OCI-M2 (cell line): Measurements from ENCODE around the gene ELL.
"Not testable (repeated sequence)": the region's sequence is repeated elsewhere in the genome, so short reads cannot be mapped to it uniquely, and the experiment has no call there.

Source experiments
- DNase-seq: peaks from one replicate; lab custom pipeline; 2025; ENCODE audit not compliant: unreplicated experiment; lab: John Stamatoyannopoulos, UW

The ELL gene

DNA sequence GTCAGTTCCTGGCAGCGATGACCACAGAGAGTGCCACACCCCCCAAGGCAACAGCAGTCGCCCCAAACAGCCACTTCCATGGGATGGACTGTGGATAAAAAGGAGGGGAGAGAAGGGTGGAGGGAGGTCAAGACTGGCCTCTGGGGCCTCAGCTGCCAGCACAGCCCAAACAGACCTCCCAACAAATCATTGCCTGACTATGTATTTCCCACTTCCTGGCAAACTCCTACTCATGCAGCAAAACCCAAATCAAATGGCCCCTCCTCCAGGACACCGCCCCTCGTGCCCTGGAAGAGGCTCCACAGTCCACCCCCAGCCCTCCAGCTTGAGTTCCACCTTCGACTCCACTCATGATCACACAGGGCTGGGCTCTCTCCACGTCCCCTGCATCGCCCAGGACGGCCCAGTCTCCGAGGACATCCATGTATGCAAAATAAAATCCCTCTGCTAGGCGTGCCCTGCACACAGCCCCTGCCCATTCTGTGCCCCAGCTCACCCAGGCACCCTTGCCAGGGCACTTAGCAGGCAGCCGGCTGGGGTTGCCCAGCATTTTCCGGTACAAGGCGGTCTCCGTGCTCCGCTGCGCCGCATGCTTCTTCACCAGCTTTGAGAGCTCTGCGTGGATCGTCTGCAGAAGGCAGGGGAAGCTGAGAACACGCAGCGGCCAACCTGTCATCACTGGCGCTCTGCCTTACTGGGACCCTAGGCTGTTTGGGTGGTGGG, 10.5 kb upstream of the ELL start:
- no peak for DNase-seq

DNA sequence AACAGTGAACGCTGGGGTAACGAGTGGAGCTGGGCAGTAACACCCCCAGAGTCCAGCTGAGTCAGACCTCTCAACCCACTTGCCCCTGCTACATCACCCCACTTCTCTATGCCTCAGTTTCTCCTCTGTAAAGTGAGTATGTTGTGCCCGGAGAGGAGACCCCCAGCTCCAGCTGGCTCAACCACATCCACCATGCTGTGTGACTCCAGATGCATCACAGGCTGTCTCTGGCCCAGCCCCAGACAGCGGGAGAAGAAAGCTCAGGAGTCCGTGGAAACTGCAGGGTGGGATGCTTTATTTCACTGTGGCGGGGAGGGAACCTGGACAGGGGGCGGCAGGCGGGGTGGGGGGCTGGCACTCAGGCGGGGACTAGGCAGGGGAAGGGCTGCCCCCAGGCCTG, 9.6 kb upstream of the ELL start:
- DNase-seq, result no peak

DNA sequence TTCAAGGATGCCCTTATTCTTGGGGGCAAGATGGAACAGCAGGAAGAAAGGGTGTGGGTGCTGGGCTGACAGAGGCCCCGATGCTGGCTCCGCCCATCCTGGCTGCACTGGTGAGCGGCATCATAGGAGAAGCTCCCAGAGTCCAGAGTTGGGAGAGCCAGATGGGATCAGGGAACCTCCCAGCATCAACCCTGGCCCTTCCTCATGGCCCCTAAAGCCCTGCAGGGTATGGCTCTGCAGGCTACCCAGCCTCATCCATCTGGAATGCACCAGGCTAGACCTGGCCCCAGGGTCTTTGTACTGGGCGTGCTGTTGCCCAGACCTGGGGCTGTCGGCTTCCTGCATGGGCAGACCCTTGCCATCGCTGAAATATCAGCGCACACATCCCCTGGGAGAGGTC, 7.9 kb upstream of the ELL start:
- no peak for DNase-seq

DNA sequence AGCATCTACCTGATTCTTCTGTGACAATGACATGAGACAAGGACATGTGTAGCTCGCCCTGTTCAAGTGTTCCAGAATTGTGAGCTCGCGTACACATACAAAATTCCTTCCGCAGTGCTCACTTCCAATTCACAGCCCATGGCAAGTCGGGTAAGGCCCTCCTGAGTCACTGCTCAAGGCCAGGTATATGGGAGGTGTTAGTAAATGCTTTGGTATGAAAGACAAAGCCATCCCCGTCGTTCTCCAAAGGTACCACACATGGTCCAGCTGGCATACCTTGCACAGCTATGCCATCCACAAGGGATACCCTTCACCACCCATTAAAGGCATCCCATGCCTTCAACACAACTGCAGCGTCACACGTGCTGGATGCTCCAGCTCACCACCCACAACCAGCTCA, 4.4 kb upstream of the ELL start:
- no peak for DNase-seq

DNA sequence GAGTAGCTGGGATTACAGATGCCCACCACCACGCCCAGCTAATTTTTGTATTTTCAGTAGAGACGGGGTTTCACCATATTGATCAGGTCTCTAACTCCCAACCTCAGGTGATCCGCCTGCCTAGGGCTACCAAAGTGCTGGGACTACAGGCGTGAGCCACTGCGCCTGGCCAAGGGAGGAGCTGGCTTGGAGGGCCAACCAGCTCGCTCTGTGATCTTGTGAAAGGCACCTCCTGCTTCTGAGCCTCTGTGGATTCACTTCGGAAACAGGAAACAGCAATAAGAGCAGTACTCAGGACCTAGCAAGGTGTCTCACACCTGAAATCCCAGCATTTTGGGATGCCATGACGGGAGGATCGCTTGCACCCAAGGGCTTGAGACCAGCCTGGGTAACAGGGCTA, 2.0 kb upstream of the ELL start:
- DNase-seq, result no peak

DNA sequence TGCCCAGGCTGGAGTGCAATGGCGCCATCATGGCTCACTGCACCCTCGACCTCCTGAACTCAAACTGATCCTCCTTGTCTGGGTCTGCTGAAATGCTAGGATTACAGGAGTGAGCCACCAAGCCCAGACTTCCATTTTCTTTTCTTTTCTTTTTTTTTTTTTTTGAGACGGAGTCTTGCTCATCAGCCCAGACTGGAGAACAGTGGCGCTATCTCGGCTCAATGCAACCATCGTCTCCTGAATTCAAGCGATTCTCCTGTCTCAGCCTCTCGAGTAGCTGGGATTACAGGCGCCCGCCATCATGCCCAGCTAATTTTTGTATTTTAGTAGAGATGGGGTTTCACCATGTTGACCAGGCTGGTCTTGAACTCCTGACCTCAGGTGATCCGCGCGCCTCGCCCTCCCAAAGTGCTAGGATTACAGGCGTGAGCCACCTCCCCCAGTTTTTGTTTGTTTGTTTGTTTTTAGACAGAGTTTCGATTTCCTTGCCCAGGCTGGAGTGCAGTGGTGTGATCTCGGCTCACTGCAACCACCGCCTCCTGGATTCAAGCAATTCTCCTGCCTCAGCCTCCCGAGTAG, 1.1 kb upstream of the ELL start:
- DNase-seq, result not testable (repeated sequence)

DNA sequence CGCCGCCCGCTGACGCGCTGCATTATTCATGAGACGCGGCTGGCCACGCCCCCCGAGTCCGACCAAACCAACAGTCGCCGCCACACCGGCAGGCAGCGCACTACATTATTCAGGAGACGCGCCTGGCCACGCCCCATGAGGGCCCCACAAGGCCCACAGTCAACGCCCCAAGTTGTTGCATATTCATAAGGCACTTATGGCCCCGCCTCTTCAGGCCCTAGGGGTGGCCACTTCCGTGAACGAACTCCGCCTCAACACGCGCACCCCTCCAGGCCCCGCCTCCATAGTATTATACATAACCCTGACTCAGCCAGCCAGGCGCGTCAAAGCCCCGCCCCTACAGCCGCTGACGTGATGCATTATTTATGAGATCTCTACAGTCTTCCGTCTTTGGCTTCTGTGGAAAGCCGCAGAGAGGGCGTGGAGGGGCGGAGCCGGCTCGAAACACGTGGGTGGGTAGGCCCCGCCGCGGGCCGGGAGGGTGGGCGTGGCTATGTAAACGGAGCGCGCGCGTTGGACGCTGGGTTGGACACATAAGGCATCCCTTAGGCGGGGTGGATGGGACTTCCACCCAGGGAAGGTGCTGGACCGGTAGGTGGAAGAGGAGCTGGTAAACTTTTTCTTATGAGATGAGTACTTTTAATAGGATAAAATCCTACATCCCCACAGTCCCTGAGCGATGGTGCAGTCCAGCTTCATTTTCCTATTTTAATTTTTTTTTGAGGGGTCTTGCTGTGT, 423 bp upstream of the ELL start:
- DNase-seq, result peak; percentile 96

DNA sequence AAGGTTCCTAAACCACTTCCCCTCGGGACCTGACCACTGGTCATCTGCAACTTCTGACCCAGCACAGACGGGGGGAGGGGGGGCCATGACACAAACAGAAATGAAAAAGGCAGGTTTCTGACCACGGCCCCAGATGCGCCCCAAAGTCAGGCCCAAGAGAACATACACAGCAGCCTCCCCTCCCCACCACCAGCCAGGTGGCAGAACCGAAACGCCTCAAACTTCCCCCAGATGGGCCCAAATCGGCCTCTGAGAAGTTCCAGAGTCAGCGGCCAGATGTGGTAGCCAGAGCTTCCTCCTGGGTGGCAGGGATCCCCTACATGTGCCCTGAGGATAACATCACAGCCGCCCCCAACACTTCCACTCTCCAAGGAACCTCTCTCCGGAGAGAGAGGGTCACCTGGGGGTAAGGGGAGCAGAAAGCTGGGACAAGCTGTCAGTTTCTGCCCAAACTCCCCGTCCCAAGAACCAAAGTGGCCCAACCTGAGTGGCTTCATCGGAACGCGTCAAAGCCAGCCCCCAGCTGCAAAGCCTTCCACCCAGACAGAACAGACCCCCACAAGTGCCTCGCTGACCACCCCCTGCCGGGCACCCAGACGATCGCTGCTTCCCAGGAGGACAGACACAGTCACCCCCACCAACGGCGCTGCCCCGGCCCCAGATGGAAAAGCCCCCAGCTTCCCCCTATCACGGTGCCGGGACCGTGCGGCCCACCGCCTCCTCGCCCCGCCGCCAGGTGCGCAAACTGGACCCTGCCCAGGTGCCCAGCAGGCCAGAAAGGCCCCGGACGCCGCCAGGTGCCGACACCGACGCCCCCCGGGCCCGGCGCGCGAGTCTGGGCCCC, 800 bp downstream of the ELL start:
- DNase-seq, result no peak

DNA sequence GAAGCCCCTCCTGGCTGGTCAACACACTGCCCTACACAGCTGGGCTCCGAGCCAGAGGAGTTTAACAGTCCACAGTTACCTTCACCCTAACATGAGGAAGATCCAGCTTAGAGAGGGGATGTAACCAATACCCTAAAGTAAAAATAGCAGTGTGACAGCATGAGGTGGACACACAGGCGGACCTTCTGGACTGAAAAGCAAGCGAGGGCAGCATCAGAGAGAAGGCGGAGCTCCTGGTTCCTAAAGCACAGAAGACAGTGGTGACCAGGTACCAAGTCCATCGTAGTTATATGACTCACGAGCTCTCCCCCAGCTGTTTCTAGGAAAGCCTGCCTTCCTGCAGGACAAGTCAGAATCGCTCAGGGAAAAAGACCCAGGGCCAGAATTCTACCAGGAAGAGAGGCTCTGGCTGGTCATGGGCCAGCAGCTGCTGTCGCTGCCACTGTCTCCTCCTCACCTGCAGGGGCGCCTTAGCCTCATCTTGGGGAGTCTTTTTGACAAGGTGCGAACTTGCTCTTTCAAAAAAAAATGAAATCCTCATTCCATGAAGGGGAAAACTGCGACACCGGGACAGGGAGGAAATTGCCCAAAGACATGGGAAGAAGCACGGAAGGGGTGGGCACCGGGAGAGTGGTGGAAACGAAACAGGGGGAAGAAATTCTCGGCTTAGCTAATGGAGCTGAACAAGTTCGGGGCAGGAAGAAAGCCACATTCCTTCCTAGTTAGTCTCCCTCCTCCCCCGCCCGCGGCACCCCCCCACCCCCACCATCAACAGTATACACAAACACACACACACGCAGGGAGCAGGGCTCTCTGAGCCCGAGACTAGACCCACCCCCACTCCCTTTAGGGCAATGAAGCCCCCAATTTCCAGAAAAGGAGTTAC, 1.7 kb downstream of the ELL start:
- DNase-seq, result no peak

DNA sequence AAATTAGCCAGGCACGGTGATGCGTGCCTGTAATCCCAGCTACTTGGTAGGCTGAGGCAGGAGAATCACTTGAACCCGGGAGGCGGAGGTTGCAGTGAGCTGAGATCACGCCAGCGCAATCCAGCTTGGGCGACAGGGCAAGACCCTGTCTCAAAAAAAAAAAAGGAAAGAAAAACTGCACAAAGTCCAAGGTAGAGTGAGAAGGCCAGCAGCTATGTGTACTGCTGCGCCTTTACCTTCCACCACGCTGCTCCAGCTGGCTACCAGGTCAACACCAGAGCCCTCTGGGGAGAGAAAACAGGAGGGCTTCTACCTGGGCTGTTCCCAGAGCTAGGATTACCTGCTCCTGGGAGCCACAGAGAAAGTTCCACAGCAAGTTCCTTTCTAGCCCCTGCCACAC, 3.2 kb downstream of the ELL start:
- DNase-seq, result no peak

DNA sequence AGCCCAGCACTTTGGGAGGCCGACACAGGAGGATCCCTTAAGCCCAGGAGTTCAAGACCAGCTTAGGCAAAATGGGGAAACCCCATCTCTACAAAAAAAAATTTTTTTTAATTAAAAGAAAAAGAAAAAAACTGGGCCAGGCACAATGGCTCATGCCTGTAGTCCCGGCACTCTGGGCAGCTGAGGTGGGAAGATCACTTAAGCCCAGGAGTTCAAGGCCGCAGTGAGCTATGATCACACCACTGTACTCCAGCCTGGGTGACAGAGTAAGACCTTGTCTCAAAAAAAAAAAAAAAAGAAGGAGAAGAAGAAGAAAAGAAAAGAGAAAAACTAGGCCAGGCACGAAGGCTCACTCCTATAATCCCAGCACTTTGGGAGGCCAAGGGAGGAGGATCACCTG, 4.3 kb downstream of the ELL start:
- no peak for DNase-seq

DNA sequence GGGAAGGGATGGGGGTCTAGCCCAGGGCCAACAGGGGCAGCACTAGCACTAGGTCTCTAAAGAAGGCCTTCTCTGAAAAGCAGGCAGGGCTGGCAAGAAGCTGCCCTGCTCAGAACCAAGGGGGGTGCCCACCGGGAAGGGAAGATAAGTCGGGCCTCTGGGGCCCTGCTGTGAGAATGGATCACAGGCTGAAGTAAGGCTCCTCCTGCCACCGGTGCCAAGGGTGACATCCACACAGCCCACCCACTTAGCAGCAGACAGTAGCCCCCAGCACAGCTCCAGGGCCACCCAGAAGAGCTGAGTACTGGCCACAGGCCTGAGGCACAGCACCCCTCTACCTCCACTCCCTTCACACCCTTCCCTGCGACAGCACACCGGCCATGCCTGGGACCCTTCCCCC, 5.9 kb downstream of the ELL start:
- no peak for DNase-seq

DNA sequence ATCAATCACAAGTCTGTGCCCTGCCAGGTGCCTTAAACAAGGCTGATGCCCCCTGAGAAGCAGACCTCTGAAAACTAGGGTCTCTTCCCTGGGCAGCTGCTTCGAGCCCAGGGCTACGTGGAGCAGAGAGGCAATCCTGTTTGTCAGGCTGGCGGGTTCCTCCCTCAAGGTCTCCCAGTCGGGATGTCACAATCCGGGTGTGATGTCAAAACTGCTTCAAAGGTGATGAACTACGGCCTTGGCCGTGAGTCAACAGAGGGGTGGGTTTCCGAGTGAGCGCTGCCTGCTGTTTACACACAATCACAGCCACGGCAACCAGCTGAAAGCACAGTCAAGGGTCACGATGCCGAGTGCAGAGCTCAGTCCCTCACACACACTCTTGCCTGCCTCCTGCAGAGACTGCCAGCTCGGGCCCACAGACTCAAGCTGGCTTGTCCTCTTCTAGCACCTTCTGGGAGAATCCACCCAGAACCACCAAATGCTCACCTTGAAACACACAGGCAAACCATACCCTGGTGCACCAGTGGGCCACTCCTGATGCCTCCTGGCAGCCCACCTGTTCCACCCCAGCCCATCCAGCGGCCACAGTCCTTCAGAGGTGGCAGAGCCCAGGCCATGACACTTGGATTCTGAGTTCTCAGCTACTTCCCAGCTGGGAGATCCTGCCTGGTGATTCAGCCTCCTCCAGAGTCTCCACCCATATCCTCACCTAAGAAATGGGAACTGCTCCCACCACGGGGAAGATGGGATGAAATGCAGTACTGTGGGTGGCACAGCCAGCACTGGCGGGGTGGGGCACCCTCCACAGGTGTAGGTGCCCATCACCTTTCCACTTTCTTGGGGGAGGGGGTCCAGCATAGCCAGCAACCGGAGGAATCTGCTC, 6.8 kb downstream of the ELL start:
- DNase-seq, result no peak

DNA sequence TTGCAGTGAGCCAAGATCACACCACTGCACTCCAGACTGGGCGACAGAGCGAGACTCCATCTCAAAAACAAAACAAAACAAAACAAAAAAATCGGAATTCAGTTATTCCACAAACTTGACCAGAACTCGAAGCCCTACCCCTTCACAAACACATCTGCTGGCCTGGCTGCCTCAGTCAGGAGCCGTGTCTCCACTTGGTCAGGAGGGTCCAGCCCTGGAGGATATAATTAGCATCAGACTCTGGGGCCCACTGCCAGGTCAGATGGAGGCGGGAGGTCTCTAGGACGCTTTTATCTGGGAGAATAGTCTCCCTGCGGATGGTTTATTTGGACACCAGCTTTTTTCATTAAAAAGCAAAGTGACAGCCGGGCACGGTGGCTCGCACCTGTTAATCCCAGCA, 8.0 kb downstream of the ELL start:
- DNase-seq, result no peak

DNA sequence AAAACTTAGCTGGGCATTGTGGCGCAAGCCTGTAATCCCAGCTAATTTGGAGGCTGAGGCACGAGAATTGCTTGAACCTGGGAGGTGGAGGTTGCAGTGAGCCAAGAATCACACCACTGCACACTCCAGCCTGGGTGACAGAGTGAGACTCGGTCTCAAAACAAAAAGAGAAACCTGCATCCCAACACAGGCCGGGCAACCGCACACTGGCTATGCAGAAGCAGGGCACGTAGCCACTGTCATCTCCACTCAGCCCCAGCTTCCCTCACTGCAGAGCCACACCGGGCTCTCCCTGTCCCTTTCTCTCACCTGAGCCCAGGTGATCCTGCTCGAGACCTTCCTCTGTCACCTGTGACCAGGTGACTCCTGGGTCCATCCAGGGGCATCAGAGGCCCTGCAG, 11.7 kb downstream of the ELL start:
- no peak for DNase-seq

DNA sequence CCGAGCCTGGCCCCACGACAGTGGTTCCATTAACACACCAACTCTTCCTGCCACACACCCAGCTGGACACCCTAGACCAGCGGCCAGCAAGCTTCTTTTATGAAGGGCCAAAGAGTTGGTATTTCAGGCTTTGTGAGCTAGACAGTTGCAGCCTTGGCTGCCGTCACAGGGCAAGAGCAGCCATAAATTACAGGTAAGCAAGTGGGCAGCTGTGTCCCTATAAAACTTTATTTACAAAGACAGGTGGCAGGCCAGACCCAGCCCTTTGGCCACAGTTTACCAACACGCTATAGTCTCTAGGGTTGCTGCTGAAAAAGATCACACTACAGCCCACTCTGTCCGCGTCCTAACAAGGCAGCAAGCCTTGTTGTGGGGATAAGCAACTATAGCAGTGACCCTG, 13.3 kb downstream of the ELL start:
- DNase-seq, result no peak

DNA sequence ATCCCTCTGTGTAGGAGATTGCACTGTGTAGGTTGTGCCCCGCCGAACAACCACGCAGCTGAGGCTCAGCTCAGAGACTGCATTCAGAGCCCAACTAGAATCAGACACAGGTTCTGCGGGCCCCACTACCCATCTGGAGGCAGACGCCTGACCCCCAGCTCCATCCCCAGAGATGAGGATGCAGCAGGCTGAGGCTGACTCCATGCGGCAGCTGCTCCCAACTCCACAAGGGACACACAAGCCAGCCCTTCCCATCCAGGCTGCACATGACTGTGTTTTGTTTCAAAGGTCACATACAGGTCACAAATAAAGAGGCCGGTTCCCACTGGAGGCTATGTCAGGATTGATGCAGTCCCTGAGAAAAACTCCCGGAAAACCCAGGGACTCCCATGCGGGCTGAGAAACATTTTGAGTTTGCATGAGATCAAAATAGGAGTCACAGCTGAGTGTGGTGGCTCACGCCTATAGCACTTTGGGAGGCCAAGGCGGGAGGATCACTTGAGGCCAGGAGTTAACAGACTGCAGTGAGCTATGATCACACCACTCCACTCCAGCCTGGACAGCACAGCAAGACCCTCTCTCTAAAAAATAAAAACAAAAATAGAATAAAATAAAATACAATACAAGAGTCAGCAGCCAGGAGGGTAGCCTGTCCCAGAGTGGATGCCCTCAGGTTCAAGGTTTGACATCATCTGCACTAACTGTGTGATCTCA, 14.0 kb downstream of the ELL start:
- DNase-seq, result no peak

DNA sequence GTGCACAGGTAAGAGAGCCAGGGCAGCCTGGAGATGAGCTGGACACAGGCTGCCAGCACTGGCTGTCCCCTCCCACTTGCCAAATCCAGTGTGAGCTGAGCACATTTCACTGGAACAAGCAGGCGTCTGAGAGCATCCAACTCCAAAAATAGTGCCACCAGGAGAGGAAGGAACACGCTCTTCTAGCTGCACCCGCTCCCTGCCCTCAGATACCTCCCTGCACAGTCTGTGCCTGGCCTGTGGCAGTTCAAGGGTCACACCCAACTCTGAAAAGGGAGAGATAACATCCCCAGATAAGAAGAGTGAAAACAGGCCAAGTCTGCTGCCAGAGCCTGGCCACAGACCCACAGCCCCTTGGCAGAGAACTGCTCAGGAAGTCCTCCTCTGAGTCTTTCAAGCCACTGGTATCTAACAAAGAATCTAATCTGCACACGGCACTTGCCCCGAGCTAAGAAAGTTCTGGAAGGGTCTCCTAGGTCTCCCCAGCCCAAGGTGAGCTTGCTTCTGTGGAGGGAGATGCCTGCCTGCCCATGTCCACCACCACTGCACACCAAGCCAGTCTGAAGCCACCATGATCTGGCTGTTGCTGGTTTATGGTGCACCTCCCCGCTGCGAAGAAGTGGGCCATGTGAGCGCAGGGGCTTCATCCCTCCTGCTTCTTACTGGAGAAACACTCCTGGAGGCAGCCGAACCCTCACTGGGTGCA, 14.7 kb downstream of the ELL start:
- no peak for DNase-seq
